ENCODE results near the gene UNKL.

Gene UNKL

DNA sequence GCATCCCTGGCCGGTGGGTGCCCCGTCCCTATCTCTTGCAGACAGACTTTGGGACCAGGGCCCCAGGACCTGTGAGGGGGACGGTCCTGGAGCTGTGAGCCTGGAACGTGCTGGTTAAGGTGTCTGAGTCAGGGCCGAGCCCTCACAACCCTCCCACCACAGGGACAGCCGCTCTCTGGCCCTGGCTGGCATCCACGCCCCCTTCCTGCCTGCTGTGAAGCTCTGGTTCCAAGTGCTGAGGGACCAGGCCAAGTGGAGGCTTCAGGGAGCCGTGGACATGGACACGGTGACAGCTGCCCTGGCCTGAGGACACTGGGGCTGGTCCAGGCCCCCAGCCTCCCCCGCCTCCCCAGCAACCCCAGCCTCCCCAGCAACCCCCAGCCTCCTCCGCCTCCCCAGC, 69.4 kb downstream of the UNKL start:
- in situ Hi-C loops (cut with HindIII; ENCODE audit: low sequenced_read_pairs) = no loop called here

DNA sequence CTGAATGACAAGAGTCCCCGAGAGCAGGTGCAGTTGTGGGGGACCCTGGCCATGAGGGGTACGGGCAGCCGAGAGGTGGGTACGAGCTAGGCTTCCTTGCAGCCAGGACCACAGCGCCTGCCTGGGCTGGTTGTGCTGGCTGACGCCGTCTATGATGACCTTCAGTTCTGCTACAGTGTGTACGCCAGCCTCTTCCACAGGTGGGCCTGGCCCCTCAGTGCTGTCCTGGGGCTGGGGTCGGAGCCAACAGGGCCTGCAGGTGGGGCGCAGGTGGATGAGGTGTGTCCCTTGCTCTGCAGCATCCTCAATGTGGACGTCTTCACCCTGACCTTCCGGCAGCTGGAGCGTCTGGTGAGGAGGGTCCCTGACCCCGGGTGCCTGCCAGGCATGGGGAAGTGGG, 70.0 kb downstream of the UNKL start:
- in situ Hi-C loops (cut with HindIII; ENCODE audit: low sequenced_read_pairs) = no loop called here

DNA sequence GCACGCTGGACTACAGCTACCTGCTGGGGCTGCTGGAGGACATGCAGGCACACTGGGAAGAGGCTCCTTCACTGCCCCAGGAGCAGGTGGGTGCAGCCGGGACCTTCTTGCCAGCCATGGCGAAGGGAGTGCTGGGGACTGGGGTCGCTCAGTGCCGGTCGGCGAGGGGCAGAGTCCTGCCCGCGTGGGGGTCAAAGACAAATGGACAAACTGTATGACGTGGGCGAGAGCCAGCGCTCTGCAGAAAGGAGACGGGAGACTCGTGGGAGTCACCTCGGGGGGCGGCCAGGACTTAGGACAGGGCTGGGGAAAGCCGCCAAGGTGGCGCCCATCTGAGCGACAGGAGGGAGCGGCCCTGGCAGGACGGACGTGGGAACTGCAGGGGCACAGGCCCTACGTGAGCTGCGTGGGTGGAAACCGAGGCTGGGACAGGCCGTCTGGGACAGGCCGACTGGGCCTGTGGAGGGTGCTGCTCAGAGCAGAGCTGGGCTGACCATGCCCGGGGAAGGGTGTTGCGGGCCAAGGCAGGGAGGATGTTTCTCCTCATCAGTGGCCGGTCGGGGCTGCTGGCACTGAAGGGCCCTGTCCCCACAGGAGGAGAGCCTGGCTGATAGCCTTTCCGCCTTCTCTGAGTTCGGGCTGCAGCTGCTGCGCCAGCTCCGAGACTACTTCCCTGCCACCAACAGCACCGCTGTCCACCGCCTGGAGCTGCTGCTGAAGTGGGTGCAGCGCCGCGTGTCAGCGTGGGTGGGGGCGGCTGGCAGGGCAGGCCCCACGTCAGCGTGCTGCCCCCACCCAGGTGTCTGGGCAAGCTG, 70.9 kb downstream of the UNKL start:
- in situ Hi-C loops (cut with HindIII; ENCODE audit: low sequenced_read_pairs) = no loop called here

DNA sequence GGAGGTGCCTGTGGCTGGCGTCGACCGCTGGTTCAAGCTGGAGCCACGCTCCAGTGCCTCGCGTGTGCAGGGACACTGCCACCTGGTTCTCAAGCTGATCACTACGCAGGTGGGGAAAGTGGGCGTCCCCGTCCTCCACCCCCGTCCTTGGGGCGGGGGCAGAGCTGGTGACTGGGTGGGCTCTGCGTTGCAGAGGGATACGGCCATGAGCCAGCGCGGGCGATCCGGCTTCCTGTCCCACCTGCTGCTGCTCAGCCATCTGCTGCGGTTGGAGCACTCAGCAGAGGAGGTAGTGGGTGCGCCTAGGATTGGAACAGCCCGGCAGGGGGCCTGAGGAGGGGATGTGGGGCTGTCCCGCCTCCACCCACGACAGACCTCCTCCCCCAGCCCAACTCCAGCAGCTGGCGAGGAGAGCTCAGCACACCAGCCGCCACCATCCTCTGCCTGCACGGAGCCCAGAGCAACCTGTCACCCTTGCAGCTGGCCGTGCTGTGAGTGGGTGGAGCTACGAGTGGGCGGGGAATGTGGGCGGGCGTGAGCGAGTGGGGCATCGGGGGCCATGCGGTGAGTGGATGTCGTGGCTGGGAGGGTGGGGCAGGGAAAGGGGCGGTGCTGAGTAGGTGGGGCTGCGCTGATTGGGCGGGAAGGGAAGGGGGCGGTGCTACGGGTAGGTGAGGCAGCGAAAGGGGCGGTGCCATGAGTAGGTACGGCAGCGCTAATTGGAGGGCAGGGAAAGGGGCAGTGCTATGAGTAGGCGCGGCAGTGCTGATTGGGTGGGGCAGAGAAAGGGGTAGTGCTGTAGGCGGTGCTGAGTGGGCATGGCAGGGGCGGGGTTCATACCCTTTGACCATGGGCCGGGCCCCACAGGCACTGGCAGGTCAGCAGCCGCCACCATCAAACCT, 71.7 kb downstream of the UNKL start:
- in situ Hi-C loops (cut with HindIII; ENCODE audit: low sequenced_read_pairs) = no loop called here

DNA sequence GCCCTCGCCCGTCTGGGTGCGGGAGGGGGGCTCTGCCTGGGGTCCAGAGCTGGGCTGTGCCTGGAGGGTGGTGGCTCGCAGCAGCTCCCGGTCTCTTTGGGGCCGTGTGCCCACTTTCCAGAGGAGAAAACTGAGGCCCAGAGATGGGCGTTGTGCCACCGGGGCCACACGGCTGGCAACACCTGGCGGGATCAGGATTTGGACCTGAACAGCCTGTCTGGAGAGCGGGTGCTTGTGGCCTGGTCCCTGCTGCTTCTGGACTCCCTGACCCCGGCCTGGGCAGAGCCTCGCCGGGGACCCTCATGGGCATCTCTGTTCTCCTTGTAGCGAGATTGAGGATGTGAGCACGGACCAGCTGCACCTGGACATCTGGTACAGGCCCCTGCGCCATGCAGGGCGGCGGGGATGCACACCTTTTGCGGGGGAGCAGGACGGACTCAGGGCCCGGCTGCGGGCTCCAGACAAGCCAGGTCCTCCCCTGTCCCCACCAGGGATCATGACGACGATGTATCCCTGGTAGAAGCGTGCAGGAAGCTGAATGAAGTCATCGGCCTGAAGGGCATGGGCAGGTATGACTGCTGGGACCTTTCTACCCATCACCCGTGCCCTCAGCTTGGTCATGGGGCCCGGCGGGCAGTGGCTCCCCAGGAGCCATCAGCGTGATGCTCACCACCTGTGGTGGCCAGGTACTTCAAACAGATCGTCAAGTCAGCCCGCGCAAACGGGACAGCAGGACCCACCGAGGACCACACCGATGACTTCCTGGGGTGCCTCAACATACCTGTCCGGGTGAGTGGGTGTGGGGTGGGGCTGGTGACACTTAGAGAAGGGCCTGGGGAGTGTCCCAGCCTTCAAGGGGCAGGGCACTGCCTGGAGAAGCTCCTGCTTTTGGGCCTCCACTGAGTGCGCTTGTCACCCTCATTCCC, 72.7 kb downstream of the UNKL start:
- in situ Hi-C loops (cut with HindIII; ENCODE audit: low sequenced_read_pairs) = no loop called here

DNA sequence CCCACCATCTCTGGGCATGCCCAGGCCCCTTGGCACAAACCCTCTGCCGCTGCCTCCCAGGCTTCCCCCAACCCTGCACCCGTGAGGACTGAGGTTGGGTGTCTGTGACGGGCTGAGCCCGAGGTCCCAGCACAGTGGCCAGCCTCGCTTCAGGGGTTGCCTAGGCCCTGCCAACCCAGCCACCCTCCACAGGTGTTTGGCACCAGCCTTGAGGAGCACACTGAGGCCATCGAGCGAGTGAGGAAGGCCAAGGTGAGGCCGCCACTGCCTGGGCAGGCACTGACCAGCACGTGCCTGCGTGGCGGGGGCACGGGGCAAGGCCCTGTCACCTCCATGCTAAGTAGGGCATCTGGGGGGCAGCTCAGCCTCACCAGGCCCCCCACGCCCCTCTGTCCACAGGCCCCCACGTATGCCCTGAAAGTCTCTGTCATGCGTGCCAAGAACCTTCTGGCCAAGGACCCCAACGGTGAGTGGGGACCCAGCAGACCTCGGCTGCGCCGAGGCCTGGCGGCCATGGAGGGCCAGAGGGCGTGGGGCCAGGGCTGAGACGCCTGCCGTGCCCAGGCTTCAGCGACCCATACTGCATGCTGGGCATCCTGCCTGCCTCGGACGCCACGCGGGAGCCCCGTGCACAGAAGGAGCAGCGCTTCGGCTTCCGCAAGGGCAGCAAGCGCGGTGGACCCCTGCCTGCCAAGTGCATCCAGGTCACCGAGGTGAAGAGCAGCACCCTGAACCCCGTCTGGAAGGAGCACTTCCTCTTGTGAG, 73.6 kb downstream of the UNKL start:
- in situ Hi-C loops (cut with HindIII; ENCODE audit: low sequenced_read_pairs) = no loop called here

DNA sequence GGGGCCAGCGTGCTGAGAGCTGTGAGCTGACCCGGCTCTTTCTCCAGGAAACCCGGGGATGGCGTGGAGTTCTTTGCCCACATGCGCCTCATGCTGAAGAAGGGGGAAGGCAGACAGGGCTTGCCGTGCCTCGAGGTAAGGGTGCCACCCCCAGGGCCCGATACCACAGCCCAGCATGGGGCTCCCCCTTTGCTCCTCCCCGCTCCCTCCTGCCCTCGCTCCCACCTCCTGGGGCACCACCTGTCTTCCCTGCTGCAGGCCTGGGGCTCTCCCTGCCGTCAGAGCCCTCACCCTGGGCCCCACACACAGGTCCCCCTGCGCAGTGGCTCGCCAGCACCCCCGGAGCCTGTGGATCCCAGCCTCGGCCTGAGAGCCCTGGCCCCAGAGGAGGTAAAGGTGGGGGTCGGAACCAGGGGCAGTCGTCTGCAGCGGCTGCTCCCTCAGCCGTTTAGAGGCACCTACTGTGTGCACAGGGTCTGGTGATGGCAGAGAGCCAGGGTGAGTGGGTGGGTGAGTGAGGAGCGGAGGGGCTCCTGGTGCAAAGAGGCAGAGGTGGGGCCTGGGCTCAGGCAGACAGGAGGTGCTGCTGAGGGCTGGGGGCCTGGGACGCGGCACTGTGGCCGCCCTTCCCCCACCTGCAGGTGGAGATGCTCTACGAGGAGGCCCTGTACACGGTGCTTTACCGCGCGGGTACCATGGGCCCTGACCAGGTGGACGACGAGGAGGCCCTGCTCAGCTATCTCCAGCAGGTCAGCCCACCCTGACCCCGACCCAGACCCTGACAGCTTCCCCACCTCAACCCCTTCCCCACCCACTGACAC, 75.4 kb downstream of the UNKL start:
- in situ Hi-C loops (cut with HindIII; ENCODE audit: low sequenced_read_pairs) = no loop called here

DNA sequence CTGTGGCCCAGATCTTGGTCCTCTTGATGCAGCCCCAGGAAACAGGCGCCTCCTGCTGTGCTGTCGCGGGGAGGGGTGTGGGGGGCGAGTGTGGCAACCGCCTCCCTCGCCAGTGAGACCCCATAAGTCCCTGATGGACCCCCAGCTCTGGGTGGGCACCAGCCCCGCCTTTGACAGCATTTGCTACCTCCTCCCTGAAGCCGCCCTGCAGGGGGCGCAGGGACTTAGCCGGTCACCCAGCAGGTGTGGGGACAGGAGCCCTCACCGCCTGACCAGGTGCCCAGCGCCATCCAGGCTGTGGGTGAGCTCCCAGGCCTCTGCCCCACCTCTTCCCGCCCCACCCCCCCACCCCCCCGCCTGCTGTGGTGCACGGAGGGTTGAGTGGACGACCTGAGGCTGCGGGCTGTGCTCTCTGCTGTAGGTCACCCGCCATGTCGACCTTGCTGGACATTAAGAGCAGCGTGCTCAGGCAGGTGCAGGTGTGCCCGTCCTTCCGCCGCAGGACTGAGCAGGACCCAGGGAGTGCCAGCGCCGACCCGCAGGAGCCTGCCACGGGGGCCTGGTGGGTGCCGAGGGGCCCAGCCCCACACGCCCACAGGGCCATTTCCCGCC, 76.3 kb downstream of the UNKL start:
- in situ Hi-C loops (cut with HindIII; ENCODE audit: low sequenced_read_pairs) = no loop called here

DNA sequence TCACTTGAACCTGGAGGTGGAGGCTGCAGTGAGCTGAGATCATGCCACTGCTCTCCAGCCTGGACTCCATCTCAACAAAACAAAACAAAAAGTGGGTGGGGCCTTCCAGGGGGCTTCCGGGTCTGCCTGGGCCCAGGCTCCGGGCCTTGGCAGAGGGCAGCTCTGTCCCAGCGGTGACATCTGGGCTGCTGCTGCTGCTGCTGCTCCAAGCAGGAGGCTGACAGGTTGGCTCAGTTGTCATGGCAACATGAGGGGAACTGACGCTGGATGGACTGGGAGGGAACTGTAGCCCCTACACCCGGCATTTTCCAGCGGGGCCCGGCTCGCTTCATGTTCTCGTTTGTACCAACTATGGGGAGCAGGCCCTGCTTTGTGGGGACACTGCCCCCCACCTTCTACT, 77.0 kb downstream of the UNKL start:
- in situ Hi-C loops (cut with HindIII; ENCODE audit: low sequenced_read_pairs) = no loop called here

DNA sequence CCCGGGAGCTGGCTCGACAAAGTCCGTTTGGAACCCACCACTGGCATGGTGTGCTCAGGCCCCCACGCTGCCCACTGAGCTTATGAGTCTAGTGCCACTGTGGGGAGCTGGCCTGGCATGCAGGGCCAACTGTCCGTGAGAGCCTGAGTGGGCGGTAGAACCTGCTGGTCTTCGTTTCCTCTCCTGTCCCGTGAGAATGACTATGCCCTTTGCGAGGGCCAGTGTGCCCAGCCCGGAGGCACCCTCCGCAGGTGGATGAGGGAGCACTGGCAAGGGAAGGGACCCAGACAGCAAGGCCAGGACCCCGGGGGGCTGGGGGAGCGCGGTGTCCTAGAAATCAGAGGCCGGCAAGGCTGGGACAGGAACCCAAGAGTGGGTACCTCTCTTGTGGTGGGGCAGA, 77.9 kb downstream of the UNKL start:
- in situ Hi-C loops (cut with HindIII; ENCODE audit: low sequenced_read_pairs) = no loop called here

DNA sequence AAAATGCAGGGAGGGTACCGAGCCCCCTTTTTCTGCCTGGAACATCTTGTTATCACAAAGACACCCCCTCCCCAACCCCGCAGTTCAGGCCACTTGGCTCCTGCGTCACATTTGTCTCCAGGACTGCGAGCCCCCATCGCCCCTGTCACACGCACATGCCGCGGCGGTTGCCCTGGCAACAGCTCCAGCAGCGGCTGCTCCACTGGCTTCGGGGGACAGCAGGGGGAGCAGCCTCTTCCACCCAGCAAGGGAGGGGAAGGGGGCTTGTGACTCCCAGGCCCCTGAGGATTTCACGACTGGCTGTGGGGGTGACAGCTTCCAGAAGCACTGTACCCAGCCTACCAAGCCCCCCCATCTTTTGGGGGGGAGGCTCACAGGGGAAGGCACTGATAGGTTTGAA, 78.5 kb downstream of the UNKL start:
- in situ Hi-C loops (cut with HindIII; ENCODE audit: low sequenced_read_pairs) = no loop called here

DNA sequence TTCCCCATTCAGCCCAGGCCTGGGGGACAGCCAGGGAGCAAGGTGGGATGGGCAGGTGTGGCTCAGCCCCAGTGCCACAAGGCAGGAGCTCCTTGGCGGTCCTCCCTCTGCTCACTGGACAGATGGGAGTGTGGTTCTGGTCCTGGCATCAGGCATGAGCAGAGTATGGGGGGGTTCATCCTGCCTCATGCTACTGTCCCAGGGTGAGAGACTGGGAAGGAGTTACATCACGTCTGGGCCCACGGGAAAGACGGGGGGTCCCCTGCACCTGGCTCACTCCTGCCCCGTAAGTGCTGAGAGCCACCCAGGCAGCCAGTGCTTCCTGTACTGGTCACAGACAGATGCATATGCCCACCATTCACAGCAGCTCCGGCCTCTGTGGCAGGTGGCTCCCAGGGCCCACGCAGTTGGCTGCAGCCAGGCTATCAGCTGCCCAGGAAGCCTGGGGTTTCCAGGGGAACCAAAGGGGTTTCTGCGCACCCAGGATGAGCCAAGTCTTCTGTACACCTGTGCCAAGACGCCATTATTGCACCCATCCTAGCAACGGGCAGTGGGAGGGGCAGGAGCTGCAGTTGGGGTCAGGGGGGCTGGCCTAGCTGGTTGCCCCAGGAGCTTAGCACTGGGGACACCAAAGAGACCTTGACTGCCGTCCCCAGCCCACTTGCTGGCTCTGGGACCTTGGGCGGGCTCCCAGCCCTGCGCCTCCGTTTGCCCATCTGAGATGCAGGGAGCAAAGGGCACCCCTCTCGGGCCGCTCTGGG, 79.1 kb downstream of the UNKL start:
- in situ Hi-C loops (cut with HindIII; ENCODE audit: low sequenced_read_pairs) = no loop called here

DNA sequence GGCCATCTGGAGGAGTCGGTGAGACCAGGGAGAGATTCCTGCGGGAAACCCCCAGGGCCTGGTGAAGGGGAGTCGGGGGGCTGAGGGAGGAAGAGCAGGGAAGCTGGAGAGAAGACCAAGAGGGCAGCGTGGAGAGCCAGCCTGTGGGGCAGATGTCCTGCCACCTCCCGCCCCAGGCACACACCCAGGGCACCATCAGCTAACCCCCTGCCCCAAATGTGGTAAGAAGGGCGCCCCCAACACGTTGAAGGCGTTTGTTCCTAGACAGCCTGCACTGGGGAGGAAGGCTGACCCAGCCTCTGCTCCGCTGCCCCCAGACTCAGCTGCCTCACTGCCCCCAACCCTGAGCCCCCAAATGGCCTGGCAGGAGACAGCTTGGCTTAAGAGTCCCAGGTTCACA, 79.8 kb downstream of the UNKL start:
- in situ Hi-C loops (cut with HindIII; ENCODE audit: low sequenced_read_pairs) = no loop called here

DNA sequence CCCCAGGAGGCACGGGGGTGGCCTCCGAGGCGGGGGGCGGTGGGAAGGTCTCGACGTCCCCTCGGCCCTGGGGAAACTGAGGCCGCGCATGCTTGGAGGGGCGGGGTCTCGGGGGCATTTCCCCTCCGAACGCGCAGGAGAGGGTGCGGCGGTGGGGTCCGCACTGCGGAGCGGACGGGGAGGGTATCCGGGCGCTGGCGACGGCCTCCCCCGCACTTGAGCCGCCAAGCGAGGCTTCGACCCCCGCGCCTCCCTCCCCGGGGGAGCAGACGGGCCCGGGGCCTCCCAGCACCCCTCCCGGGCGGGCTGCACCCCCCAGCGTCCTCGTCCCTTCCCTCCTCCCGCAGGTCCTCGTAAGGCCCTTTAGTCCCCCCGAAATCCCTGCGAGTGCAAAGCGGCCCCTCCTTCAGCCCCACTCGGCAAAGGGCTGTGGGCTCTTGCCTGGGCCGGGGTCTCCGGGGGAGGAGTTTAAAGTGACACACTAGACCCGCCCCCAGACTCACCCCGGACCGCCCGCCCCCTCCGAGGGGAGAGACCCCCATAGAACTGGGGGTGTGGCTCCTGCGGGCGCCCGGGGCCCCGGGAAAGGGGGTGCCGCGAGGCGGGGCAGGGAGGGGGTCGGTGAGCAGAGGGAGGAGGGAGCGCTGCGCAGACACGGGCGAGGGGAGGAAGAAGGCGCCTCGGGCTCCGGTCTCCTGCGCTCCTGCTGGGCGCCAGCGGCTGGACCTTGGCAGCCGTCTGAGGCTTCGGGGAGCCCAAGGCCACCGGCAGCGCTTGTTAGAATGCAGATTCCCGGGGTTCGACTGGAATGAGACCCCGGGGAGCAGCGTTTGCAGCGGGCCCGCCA, 80.4 kb downstream of the UNKL start:
- in situ Hi-C loops (cut with HindIII; ENCODE audit: low sequenced_read_pairs) = no loop called here

DNA sequence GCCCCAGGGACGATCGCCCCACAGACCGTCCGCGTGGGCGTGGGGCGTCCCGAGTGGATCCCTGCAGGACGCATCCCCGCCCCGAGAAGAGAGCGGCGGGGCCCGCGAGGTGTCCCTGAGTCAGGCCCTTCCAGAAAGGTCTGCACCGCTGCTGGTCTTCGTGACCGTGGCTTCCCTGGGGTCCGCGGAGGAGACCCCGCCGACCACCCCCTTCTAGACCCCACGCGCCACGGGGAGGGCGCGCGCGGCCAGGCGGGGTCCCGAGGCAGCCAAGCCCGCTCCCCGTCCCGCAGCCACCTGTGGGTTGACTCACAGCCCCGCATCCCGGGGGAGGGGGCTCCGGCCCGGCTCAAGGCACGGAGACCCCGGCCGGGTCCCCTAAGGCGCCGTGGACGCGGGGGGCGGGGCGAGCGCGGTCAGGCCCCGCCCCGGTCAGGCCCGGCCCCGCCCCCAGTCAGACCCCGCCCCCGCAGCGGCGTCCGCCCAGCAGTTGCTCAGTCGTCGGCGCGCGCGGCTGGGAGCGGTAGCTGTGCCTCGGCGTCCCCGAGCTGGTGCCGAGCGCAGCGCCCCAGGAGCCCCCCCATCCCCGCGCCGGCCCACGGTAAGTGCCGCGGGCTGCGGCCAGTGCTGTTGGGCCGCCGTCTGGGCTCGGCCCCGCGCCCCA, 81.2 kb downstream of the UNKL start, which contains the start of gene BAIAP3:
Gene BAIAP3, plus strand, starts transcription at position 497 of the 664 bp plus-strand sequence. CDS start 4,905 bp downstream, outside the sequence.
- in situ Hi-C loops (cut with HindIII; ENCODE audit: low sequenced_read_pairs) = no loop called here

DNA sequence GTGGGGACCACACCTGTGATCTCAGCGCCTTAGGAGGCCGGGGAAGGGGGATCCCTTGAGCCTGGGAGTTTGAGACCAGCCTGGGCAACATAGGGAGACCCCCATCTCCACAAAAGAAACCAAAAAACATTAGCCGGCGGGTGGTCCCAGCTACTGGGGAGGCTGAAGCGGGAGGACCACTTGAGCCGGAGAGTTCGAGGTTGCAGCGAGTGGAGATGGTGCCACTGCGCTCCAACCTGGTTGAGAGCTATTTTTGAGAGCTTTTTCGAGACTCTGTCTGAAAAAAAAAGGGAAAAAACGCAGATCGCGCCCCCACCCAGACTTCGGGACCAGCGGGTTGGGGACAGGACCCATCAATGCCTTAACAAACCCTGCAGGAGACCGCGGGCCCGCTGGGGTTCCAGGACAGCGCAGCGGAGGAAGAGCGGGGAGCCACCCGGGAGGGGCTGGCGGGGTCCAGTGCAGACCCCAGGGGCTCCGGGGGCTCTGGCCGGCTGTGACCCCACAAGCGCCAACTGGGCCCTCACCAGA, 81.8 kb downstream of the UNKL start:
- in situ Hi-C loops (cut with HindIII; ENCODE audit: low sequenced_read_pairs) = no loop called here

All from endothelial cell of hepatic sinusoid (primary cell).